Activated T-helper 2 cell treated with anti-CD3 and anti-CD28 coated beads, Interferon-gamma antibody, Interleukin-2, Interleukin-4, amounts not matched to agents 10 μg/mL and 5 μg/mL and 100 μg/mL, durations not matched to agents 14 hours and 24 hours and 36 hours (primary cell): ENCODE results near the gene COL4A1. TPM values are rescaled to one million over a fixed set of nuclear protein-coding genes. Genes with fewer than 3 reads are reported as not detected.

Source experiments
- DNase-seq: peaks from one replicate; pipeline ENCODE4 v3.0.0; 2021; ENCODE audit warnings: low spot score
- H3K27ac Mint-ChIP-seq: one replicate; pipeline ENCODE4 v1.8.0; 2021; ENCODE audit warnings: mixed read lengths
- H3K27me3 Mint-ChIP-seq: one replicate; pipeline ENCODE4 v1.8.0; 2021; ENCODE audit warnings: low read depth, mixed read lengths
- H3K36me3 Mint-ChIP-seq: one replicate; pipeline ENCODE4 v1.8.0; 2021; ENCODE audit warnings: low read depth, mixed read lengths
- H3K4me1 Mint-ChIP-seq: one replicate; pipeline ENCODE4 v1.8.0; 2021; ENCODE audit warnings: low read depth, mixed read lengths
- H3K4me3 Mint-ChIP-seq: one replicate; pipeline ENCODE4 v1.8.0; 2021; ENCODE audit warnings: low read depth, mild to moderate bottlenecking, moderate library complexity, mixed read lengths
- H3K9me3 Mint-ChIP-seq: one replicate; pipeline ENCODE4 v1.8.0; 2021; ENCODE audit warnings: mixed read lengths
- intact Hi-C: fragments of 100-400 bp; cut with micrococcal nuclease; formaldehyde crosslinking; loops from one replicate; pipeline ENCODE4 v1.15.1; 2023
- total RNA-seq: library from RNA; stranded (reverse); gene quantifications from 2 replicates; pipeline ENCODE4 v1.2.3, GENCODE V29; 2022

COL4A1 gene
- total RNA-seq, 1 donor from 2014 or later = not detected

GRCh38 chr13:110170020-110170790, 136.8 kb downstream of the COL4A1 start:
- H3K9me3 Mint-ChIP-seq = peaks cover 3% of the 10 kb centered on the region
- peaks cover 3% of the 10 kb centered on the region for H3K27me3 Mint-ChIP-seq
- no peak overlapping the region for H3K27ac Mint-ChIP-seq
- DNase-seq = no peak
- intact Hi-C loops = no loop called here
- no peaks in the 10 kb centered on the region for H3K36me3 Mint-ChIP-seq
- H3K4me1 Mint-ChIP-seq = no peaks in the 10 kb centered on the region
- H3K4me3 Mint-ChIP-seq = no peak overlapping the region

GRCh38 chr13:110168999-110169933, 137.7 kb downstream of the COL4A1 start:
- no peak for DNase-seq
- Mint-ChIP-seq H3K4me3 (no peak overlapping the region), H3K4me1 (no peaks in the 10 kb centered on the region), H3K27ac (no peak overlapping the region), H3K9me3 (peaks cover 3% of the 10 kb centered on the region), H3K36me3 (no peaks in the 10 kb centered on the region), H3K27me3 (peaks cover 3% of the 10 kb centered on the region)
- intact Hi-C loops = no loop called here

GRCh38 chr13:110166598-110166997, 140.4 kb downstream of the COL4A1 start:
- Mint-ChIP-seq H3K27me3 (peaks cover 5% of the 10 kb centered on the region), H3K9me3 (no peaks in the 10 kb centered on the region), H3K4me1 (no peaks in the 10 kb centered on the region), H3K4me3 (no peak overlapping the region), H3K27ac (no peak overlapping the region), H3K36me3 (no peaks in the 10 kb centered on the region)
- intact Hi-C loops = no loop called here
- DNase-seq = no peak

- intact Hi-C loops = no loop called here
- H3K27ac Mint-ChIP-seq = no peak overlapping the region
- H3K4me1 Mint-ChIP-seq = no peaks in the 10 kb centered on the region
- H3K9me3 Mint-ChIP-seq = no peaks in the 10 kb centered on the region
- DNase-seq = no peak
- no peaks in the 10 kb centered on the region for H3K36me3 Mint-ChIP-seq
- peaks cover 5% of the 10 kb centered on the region for H3K27me3 Mint-ChIP-seq
- H3K4me3 Mint-ChIP-seq = no peak overlapping the region
These were observed 142.3 kb downstream of the COL4A1 start for GRCh38 chr13:110164706-110165105.

GRCh38 chr13:110162866-110163658, 143.9 kb downstream of the COL4A1 start:
- H3K27ac Mint-ChIP-seq = no peak overlapping the region
- no peaks in the 10 kb centered on the region for H3K36me3 Mint-ChIP-seq
- no peaks in the 10 kb centered on the region for H3K9me3 Mint-ChIP-seq
- H3K4me3 Mint-ChIP-seq = no peak overlapping the region
- no peak for DNase-seq
- no peaks in the 10 kb centered on the region for H3K4me1 Mint-ChIP-seq
- H3K27me3 Mint-ChIP-seq = peaks cover 6% of the 10 kb centered on the region
- intact Hi-C loops = no loop called here

- no peak overlapping the region for H3K4me3 Mint-ChIP-seq
- peaks cover 6% of the 10 kb centered on the region for H3K27me3 Mint-ChIP-seq
- H3K9me3 Mint-ChIP-seq = no peaks in the 10 kb centered on the region
- intact Hi-C loops = no loop called here
- no peak overlapping the region for H3K27ac Mint-ChIP-seq
- no peaks in the 10 kb centered on the region for H3K4me1 Mint-ChIP-seq
- no peak for DNase-seq
- no peaks in the 10 kb centered on the region for H3K36me3 Mint-ChIP-seq
These were observed 144.9 kb downstream of the COL4A1 start for GRCh38 chr13:110162053-110162452.

GRCh38 chr13:110161112-110161882, 145.7 kb downstream of the COL4A1 start:
- H3K4me3 Mint-ChIP-seq = no peak overlapping the region
- no peak overlapping the region for H3K27ac Mint-ChIP-seq
- peaks cover 6% of the 10 kb centered on the region for H3K27me3 Mint-ChIP-seq
- intact Hi-C loops = no loop called here
- H3K9me3 Mint-ChIP-seq = no peaks in the 10 kb centered on the region
- no peaks in the 10 kb centered on the region for H3K4me1 Mint-ChIP-seq
- no peak for DNase-seq
- no peaks in the 10 kb centered on the region for H3K36me3 Mint-ChIP-seq

- intact Hi-C loops = no loop called here
- Mint-ChIP-seq H3K4me1 (no peaks in the 10 kb centered on the region), H3K9me3 (no peaks in the 10 kb centered on the region), H3K27me3 (peaks cover 2% of the 10 kb centered on the region), H3K36me3 (no peaks in the 10 kb centered on the region), H3K4me3 (no peak overlapping the region), H3K27ac (no peak overlapping the region)
- DNase-seq = no peak
These were observed 148.7 kb downstream of the COL4A1 start for GRCh38 chr13:110158226-110158625.

- Mint-ChIP-seq H3K27ac (no peak overlapping the region), H3K27me3 (peaks cover 2% of the 10 kb centered on the region), H3K4me3 (no peak overlapping the region), H3K9me3 (no peaks in the 10 kb centered on the region), H3K36me3 (no peaks in the 10 kb centered on the region), H3K4me1 (no peaks in the 10 kb centered on the region)
- no peak for DNase-seq
- intact Hi-C loops = no loop called here
These were observed 149.2 kb downstream of the COL4A1 start for GRCh38 chr13:110157718-110158117.

- Mint-ChIP-seq H3K4me1 (no peaks in the 10 kb centered on the region), H3K27ac (no peak overlapping the region), H3K4me3 (no peak overlapping the region), H3K27me3 (peaks cover 2% of the 10 kb centered on the region), H3K9me3 (no peaks in the 10 kb centered on the region), H3K36me3 (no peaks in the 10 kb centered on the region)
- no peak for DNase-seq
- intact Hi-C loops = no loop called here
These were observed 150.5 kb downstream of the COL4A1 start for GRCh38 chr13:110156301-110157049.

- H3K4me1 Mint-ChIP-seq = no peaks in the 10 kb centered on the region
- H3K27me3 Mint-ChIP-seq = peaks cover 2% of the 10 kb centered on the region
- no peak overlapping the region for H3K27ac Mint-ChIP-seq
- intact Hi-C loops = no loop called here
- H3K9me3 Mint-ChIP-seq = no peaks in the 10 kb centered on the region
- no peak for DNase-seq
- no peak overlapping the region for H3K4me3 Mint-ChIP-seq
- H3K36me3 Mint-ChIP-seq = no peaks in the 10 kb centered on the region
These were observed 151.9 kb downstream of the COL4A1 start for GRCh38 chr13:110155072-110155471.
